AG09309 (cell line): ENCODE measurements around the gene SAXO1.

ENCODE experiments used
- DNase-seq: peaks from one replicate; pipeline ENCODE4 v3.0.0-alpha.2; 2010; ENCODE audit warnings: low read depth
- H3K4me3 ChIP-seq: 2 replicates; pipeline ENCODE4 v1.5.1; 2011; ENCODE audit warnings: mild to moderate bottlenecking, low read depth, low read length, moderate library complexity; ENCODE audit not compliant: control insufficient read depth
- CTCF ChIP-seq: IDR thresholded peaks from 2 replicates; pipeline ENCODE4 v1.5.1; 2011; ENCODE audit warnings: mild to moderate bottlenecking, low read depth, low read length, inconsistent platforms; ENCODE audit not compliant: insufficient read depth, control insufficient read depth; ENCODE audit errors: missing control alignments

The SAXO1 gene

GRCh38 chr9:18909140-18910018, 123.6 kb downstream of the SAXO1 start:
- H3K4me3 ChIP-seq, result no peak overlapping the region
- DNase-seq, result no peak
- TF ChIP-seq CTCF, result no peak

- no peak for DNase-seq
- no peak overlapping the region for H3K4me3 ChIP-seq
- TF ChIP-seq CTCF, result no peak
These were observed 124.9 kb downstream of the SAXO1 start for GRCh38 chr9:18907927-18908625.

GRCh38 chr9:18906656-18907395, 126.2 kb downstream of the SAXO1 start:
- DNase-seq, result no peak
- TF ChIP-seq CTCF, result no peak
- no peak overlapping the region for H3K4me3 ChIP-seq

- no peak for DNase-seq
- TF ChIP-seq CTCF, result no peak
These were observed 127.0 kb downstream of the SAXO1 start for GRCh38 chr9:18905883-18906629.

GRCh38 chr9:18905028-18905882, 127.8 kb downstream of the SAXO1 start:
- no peak for TF ChIP-seq CTCF
- no peak for DNase-seq
- no peak overlapping the region for H3K4me3 ChIP-seq

More at GRCh38 chr9:18905883-18906629, 127.0 kb downstream of the SAXO1 start:
- no peak overlapping the region for H3K4me3 ChIP-seq
